B cell (primary cell): Measurements from ENCODE around the gene DLGAP4. TPM values are rescaled to one million over a fixed set of nuclear protein-coding genes. Genes with fewer than 3 reads are reported as not detected.
A peak's percentile ranks its signal among the peaks of the same experiment; 100 is the strongest.

Experiments used
- ATAC-seq: fragments of 200-7000 bp; cut with Tn5 transposase; one replicate; pipeline ENCODE4 v1.10.0; 2021; ENCODE audit warnings: low read depth, mild to moderate bottlenecking, moderate number of reproducible peaks, moderate library complexity
- CTCF ChIA-PET: fragments of 350-600 bp; sonication (Branson Sonifier 250); formaldehyde crosslinking; loops from one replicate; lab custom pipeline; 2021; ENCODE audit warnings: antibody characterized with exemption, inconsistent platforms; lab: Charles Lee
- POLR2A ChIA-PET: fragments of 350-600 bp; sonication (Branson Sonifier 250); formaldehyde crosslinking; loops from one replicate; lab custom pipeline; 2021; ENCODE audit warnings: antibody characterized with exemption; lab: Charles Lee
- DNase-seq: peaks from one replicate; pipeline ENCODE4 v3.0.0; 2013
- H2AFZ ChIP-seq: 2 replicates; pipeline ENCODE4 v1.6.1; 2012; ENCODE audit warnings: mild to moderate bottlenecking, low read depth, low read length; ENCODE audit not compliant: insufficient read depth, poor library complexity, severe bottlenecking
- H3K27ac ChIP-seq, 2 donors: 1 replicate in 1 of 2; 2 replicates in 1 of 2; pipeline ENCODE4 v1.5.1; 2012 to 2013; ENCODE audit warnings: low read length in 2 of 2, mild to moderate bottlenecking in 2 of 2, moderate library complexity in 1 of 2
- H3K27me3 ChIP-seq, 4 experiments: fragments of 200-600 bp in 1 of 4; sonication (generic) in 1 of 4; replicated peaks in 1 of 4; 1 replicate in 2 of 4; 2 replicates in 2 of 4; pipeline versions ENCODE4 v1.6.1 to v1.7.0; 2013 to 2016; ENCODE audit warnings: low read length in 3 of 4, mild to moderate bottlenecking in 2 of 4, mixed read lengths in 1 of 4, moderate library complexity in 1 of 4; ENCODE audit not compliant: insufficient read depth in 4 of 4, control insufficient read depth in 3 of 4; ENCODE audit errors: control extremely low read depth in 1 of 4
- H3K36me3 ChIP-seq, 2 experiments: replicated peaks in 1 of 2; 1 replicate in 1 of 2; 2 replicates in 1 of 2; pipeline versions ENCODE4 v1.6.1 to v1.7.1; 2013; ENCODE audit warnings: low read length in 1 of 2; ENCODE audit not compliant: insufficient read depth in 2 of 2, control insufficient read depth in 1 of 2; ENCODE audit errors: control extremely low read depth in 1 of 2, extremely low read depth in 1 of 2
- H3K4me1 ChIP-seq, 2 donors: fragments of 200-600 bp in 1 of 2; sonication (generic) in 1 of 2; 1 replicate in 1 of 2; 2 replicates in 1 of 2; pipeline versions ENCODE4 v1.5.1 to v1.6.1; 2013 to 2017; ENCODE audit warnings: low read length in 2 of 2; ENCODE audit not compliant: control insufficient read depth in 2 of 2, insufficient read depth in 2 of 2
- H3K4me2 ChIP-seq: replicated peaks from 2 replicates; pipeline ENCODE3; 2012; ENCODE audit warnings: mild to moderate bottlenecking, low read depth, low read length; ENCODE audit not compliant: poor library complexity, severe bottlenecking
- H3K4me3 ChIP-seq, 5 experiments: fragments of 200-600 bp in 1 of 5; sonication (generic) in 1 of 5; 1 replicate in 3 of 5; 2 replicates in 2 of 5; pipeline versions ENCODE4 v1.5.1 to v1.7.0; 2011 to 2016; ENCODE audit warnings: low read length in 4 of 5, mild to moderate bottlenecking in 4 of 5, low read depth in 2 of 5, control low read depth in 1 of 5, moderate library complexity in 1 of 5; ENCODE audit not compliant: insufficient read depth in 1 of 5; ENCODE audit errors: control extremely low read depth in 1 of 5, extremely low read depth in 1 of 5
- H3K79me2 ChIP-seq: fragments of 200-600 bp; sonication (generic); one replicate; pipeline ENCODE4 v1.6.0; 2016; ENCODE audit warnings: low read length; ENCODE audit not compliant: control insufficient read depth, insufficient read depth
- H3K9ac ChIP-seq: fragments of 200-600 bp; sonication (generic); 2 replicates; pipeline ENCODE4 v1.6.1; 2017; ENCODE audit warnings: mild to moderate bottlenecking, low read length, moderate library complexity
- H3K9me3 ChIP-seq, 3 donors: one replicate each; pipeline versions ENCODE4 v1.6.1 to v1.7.1; 2013; ENCODE audit warnings: low read length in 2 of 3; ENCODE audit not compliant: control insufficient read depth in 2 of 3, insufficient read depth in 1 of 3; ENCODE audit errors: control extremely low read depth in 1 of 3
- H4K20me1 ChIP-seq: 2 replicates; pipeline ENCODE4 v1.6.0; 2012; ENCODE audit warnings: mild to moderate bottlenecking, low read length; ENCODE audit not compliant: insufficient read depth, control insufficient read depth, poor library complexity, severe bottlenecking
- H3K27ac Mint-ChIP-seq: one replicate; pipeline ENCODE4 v1.8.0; 2021; ENCODE audit warnings: mixed read lengths
- H3K27me3 Mint-ChIP-seq: one replicate; pipeline ENCODE4 v1.8.0; 2021; ENCODE audit warnings: mixed read lengths
- H3K4me1 Mint-ChIP-seq: one replicate; pipeline ENCODE4 v1.8.0; 2021; ENCODE audit warnings: mixed read lengths
- H3K4me3 Mint-ChIP-seq: one replicate; pipeline ENCODE4 v1.8.0; 2021; ENCODE audit warnings: mixed read lengths
- H3K9me3 Mint-ChIP-seq: one replicate; pipeline ENCODE4 v1.8.0; 2022; ENCODE audit warnings: mixed read lengths; ENCODE audit not compliant: insufficient read depth
- EZH2 ChIP-seq: IDR thresholded peaks from 2 replicates; pipeline ENCODE4 v1.6.1; 2012; ENCODE audit warnings: borderline replicate concordance, low read depth, mild to moderate bottlenecking, moderate library complexity, low read length; ENCODE audit not compliant: insufficient read depth, poor library complexity, severe bottlenecking
- WGBS: methylation state at CpG from one replicate; pipeline ENCODE4 v1.1.5; 2013; ENCODE audit warnings: missing lambda C conversion rate; ENCODE audit not compliant: insufficient coverage; 5-methylcytosine and 5-hydroxymethylcytosine counted together
- intact Hi-C: fragments of 100-400 bp; cut with micrococcal nuclease; formaldehyde crosslinking; loops from one replicate; pipeline ENCODE4 v1.10.0; 2022
- polyA plus RNA-seq: library from polyadenylated mRNA; depleted of rRNA; stranded (reverse); fragments of >200 nt; gene quantifications from 2 replicates; pipeline ENCODE4 v1.2.3, GENCODE V29; 2012
- total RNA-seq, 2 donors: library from RNA; stranded (reverse); fragments of 120-200 nt in 1 of 2; gene quantifications; 1 replicate in 1 of 2; 2 replicates in 1 of 2; pipeline versions ENCODE4 v1.2.3 to v1.2.4, GENCODE V29; 2013 to 2022
- TF ChIP-seq, protein P1 (sequence below): fragments of 200-600 bp; IDR thresholded peaks from one replicate; pipeline ENCODE4 v1.8.0; 2022; ENCODE audit warnings: antibody characterized with exemption, mild to moderate bottlenecking

The DLGAP4 gene
- total and polyA plus RNA-seq, 2 donors (not counting 1 experiment from before 2014, with no cell fraction given) = 68.8 to 87.8 TPM

DNA sequence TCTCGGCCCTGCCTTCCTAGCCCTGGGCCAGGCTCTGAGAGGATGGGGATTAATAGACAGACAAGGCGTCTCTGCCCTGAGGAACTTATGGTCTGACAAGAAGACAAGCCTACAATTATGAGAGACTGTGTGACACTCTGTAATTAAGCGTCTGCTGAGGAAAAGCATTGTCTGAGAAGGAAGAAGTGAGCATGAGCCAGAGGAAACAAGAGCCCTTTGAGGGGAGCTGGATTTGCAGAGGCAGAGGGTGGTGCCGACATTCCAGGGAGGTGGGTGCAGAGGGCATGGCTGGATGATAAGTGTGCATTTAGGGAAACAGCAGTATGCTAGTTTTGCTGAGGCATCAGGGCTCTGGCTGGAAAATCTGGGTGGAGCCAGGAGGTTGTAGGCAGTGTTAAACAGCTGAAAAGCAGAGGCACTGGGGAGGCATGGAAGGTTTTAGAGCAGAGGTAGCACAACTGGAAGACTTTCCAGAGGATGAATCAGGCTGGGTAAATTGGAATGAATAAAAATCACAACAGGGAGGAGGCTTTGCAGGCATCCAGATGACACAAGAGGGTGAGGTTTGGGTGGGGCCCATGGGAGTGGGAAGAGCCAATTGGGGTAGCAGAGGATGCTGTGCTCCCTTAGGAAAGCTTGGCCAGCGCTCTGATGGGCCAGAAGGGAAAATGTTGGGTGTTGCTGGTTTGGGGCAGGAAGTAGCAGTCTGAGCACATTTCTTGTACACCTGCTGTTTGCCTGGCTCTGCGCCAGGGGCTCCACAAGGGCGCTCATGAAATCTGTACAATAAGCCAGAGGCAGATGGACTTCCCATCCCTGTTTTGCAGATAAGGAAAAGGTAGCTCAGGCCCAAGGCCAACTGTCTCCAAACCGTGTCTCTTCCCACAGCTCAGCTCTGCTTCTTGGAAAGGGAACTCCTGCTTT is 161.2 kb downstream of the DLGAP4 start:
- CTCF ChIA-PET = no interaction called here
- peak overlapping the region; percentile 31 to 64 for H3K27ac ChIP-seq

More for the DNA sequence above, 161.2 kb downstream of the DLGAP4 start:
- TF ChIP-seq EZH2 = no peak
- TF ChIP-seq, protein P1, sequence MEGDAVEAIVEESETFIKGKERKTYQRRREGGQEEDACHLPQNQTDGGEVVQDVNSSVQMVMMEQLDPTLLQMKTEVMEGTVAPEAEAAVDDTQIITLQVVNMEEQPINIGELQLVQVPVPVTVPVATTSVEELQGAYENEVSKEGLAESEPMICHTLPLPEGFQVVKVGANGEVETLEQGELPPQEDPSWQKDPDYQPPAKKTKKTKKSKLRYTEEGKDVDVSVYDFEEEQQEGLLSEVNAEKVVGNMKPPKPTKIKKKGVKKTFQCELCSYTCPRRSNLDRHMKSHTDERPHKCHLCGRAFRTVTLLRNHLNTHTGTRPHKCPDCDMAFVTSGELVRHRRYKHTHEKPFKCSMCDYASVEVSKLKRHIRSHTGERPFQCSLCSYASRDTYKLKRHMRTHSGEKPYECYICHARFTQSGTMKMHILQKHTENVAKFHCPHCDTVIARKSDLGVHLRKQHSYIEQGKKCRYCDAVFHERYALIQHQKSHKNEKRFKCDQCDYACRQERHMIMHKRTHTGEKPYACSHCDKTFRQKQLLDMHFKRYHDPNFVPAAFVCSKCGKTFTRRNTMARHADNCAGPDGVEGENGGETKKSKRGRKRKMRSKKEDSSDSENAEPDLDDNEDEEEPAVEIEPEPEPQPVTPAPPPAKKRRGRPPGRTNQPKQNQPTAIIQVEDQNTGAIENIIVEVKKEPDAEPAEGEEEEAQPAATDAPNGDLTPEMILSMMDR = no peak
- Histone ChIP-seq H3K4me1 (peaks cover 87 to 97% of the 10 kb centered on the region in 2 donors), H3K4me2 (peak overlapping the region; percentile 61), H4K20me1 (peaks cover 29% of the 10 kb centered on the region), H3K79me2 (peaks cover 89% of the 10 kb centered on the region), H3K9me3 (no peaks in the 10 kb centered on the region), H3K9ac (peak overlapping the region; percentile 24), H3K4me3 (peak overlapping the region in 2 of 5 experiments; percentile 7 to 9), H3K36me3 (peaks cover 0 to 2% of the 10 kb centered on the region in 2 experiments), H2AFZ (no peak overlapping the region), H3K27me3 (no peaks in the 10 kb centered on the region)
- Mint-ChIP-seq H3K27me3 (no peaks in the 10 kb centered on the region), H3K27ac (peak overlapping the region; percentile 72), H3K4me3 (peak overlapping the region; percentile 78), H3K4me1 (peaks cover 89% of the 10 kb centered on the region), H3K9me3 (no peaks in the 10 kb centered on the region)
- WGBS = 51% methylated on average over 6 of the region's 8 CpGs
- DNase-seq = peak; percentile 63
- peak; percentile 41 for ATAC-seq
- POLR2A ChIA-PET = interaction anchor here (0.7 kb wide), 1 partner anchor 124 kb away, joined by 3 read pairs; no protein-coding TSS in a partner anchor
- intact Hi-C loops = loop anchor here (10.0 kb wide), 2 partner anchors 397 to 627 kb away; partner anchors contain the start of gene RBL1
